ENCODE results near the gene SLC38A10.

DNA sequence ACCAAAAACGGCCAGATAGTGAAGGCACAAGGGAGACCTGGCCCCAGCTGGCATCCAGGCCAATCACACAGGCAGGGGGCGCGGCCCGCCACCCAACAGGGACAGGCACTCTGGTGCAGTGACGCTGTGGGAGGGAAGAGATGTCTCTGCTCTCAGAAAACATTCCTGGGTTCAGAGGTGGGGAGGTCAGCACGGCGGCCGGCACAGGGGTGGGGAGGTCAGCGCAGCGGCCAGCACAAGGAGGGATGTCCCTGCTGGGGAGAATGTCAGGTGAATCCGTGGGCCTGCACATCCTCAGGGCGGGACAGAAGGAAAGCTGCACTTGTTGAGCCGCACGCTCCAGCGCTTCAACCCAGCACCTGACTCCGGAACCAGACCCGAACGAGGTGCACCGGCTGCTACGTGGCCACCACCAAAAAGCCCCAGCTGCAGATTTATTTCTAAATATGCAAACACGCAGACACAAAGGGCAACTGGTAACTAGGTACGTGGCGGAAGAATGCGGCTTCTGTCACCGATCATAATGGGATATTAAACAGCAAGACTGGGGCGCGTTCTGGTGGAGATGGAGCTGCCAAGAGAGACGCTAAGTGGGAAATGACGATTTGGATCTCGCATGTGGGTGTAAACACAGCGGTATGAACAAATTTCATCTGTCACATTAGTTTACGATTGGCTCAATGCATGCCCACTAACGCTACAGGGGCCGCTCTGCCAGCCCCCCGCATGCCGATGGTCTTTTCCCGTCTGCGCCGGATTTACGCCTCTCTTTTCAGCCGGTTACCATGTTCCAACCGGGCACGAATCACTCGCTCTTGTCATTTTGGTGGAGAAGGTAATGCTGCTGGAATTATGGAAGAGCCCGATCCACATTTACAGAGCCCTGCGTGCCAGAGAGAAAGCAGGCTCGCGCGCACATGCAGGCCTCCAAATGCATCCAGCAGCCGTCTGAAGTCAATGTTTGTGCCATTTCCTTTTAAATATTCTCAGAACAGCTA lies 15.5 kb downstream of the SLC38A10 start:
- TF ChIP-seq, protein P1, sequence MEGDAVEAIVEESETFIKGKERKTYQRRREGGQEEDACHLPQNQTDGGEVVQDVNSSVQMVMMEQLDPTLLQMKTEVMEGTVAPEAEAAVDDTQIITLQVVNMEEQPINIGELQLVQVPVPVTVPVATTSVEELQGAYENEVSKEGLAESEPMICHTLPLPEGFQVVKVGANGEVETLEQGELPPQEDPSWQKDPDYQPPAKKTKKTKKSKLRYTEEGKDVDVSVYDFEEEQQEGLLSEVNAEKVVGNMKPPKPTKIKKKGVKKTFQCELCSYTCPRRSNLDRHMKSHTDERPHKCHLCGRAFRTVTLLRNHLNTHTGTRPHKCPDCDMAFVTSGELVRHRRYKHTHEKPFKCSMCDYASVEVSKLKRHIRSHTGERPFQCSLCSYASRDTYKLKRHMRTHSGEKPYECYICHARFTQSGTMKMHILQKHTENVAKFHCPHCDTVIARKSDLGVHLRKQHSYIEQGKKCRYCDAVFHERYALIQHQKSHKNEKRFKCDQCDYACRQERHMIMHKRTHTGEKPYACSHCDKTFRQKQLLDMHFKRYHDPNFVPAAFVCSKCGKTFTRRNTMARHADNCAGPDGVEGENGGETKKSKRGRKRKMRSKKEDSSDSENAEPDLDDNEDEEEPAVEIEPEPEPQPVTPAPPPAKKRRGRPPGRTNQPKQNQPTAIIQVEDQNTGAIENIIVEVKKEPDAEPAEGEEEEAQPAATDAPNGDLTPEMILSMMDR (conservative IDR thresholded peaks at IDR 0.05; ENCODE audit: low read length), result no peak
- no peak for TF ChIP-seq EZH2phosphoT487 (IDR thresholded peaks at IDR 0.05; ENCODE audit: borderline replicate concordance, low read depth, low read length)

All from OCI-LY7 (cell line).